H9 (cell line): ENCODE measurements around the gene SEMA3G. TPM values are rescaled to one million over a fixed set of nuclear protein-coding genes. Genes with fewer than 3 reads are reported as not detected.

Experiments
- DNase-seq: peaks from one replicate; pipeline ENCODE4 v3.0.0-alpha.2; 2017
- H2AFZ ChIP-seq: one replicate; pipeline ENCODE4 v1.6.1; 2013; ENCODE audit warnings: mild to moderate bottlenecking, low read length, control low read depth, moderate library complexity
- H2AK5ac ChIP-seq: 2 replicates; pipeline ENCODE4 v1.6.1; 2013; ENCODE audit warnings: low read length, control low read depth, mixed read lengths; ENCODE audit not compliant: insufficient read length
- H2BK120ac ChIP-seq: one replicate; pipeline ENCODE4 v1.6.1; 2013; ENCODE audit warnings: low read depth, mild to moderate bottlenecking, low read length, control low read depth, inconsistent platforms; ENCODE audit not compliant: poor library complexity, severe bottlenecking
- H2BK12ac ChIP-seq: 2 replicates; pipeline ENCODE4 v1.6.1; 2013; ENCODE audit warnings: low read length, control low read depth, mixed read lengths, low read depth; ENCODE audit not compliant: insufficient read length
- H2BK15ac ChIP-seq: 2 replicates; pipeline ENCODE4 v1.6.1; 2013; ENCODE audit warnings: low read depth, low read length, control low read depth
- H2BK20ac ChIP-seq: one replicate; pipeline ENCODE4 v1.6.1; 2013; ENCODE audit warnings: low read depth, mild to moderate bottlenecking, low read length, control low read depth, inconsistent platforms; ENCODE audit not compliant: poor library complexity, severe bottlenecking
- H2BK5ac ChIP-seq: 2 replicates; pipeline ENCODE4 v1.6.1; 2013; ENCODE audit warnings: low read length, control low read depth, mixed read lengths; ENCODE audit not compliant: insufficient read length
- H3K14ac ChIP-seq: 2 replicates; pipeline ENCODE4 v1.6.1; 2013; ENCODE audit warnings: low read length, control low read depth; ENCODE audit not compliant: insufficient read depth
- H3K18ac ChIP-seq: 2 replicates; pipeline ENCODE4 v1.6.1; 2013; ENCODE audit warnings: low read depth, mild to moderate bottlenecking, mixed read lengths, low read length, control low read depth; ENCODE audit not compliant: insufficient read length
- H3K23ac ChIP-seq: 2 replicates; pipeline ENCODE4 v1.6.1; 2013; ENCODE audit warnings: low read length, control low read depth, mixed read lengths, low read depth; ENCODE audit not compliant: insufficient read length
- H3K23me2 ChIP-seq: 2 replicates; pipeline ENCODE4 v1.6.1; 2013; ENCODE audit warnings: low read depth, mild to moderate bottlenecking, mixed read lengths, low read length, control low read depth; ENCODE audit not compliant: insufficient read length, poor library complexity, severe bottlenecking
- H3K27ac ChIP-seq: 2 replicates; pipeline ENCODE4 v1.5.1; 2013; ENCODE audit warnings: low read length, control low read depth, mixed read lengths, low read depth; ENCODE audit not compliant: insufficient read length
- H3K27me3 ChIP-seq: 2 replicates; pipeline ENCODE4 v1.6.1; 2013; ENCODE audit warnings: low read length, control low read depth, inconsistent platforms; ENCODE audit not compliant: insufficient read depth
- H3K4ac ChIP-seq: 2 replicates; pipeline ENCODE4 v1.6.1; 2013; ENCODE audit warnings: low read depth, mild to moderate bottlenecking, control low read depth, inconsistent platforms, low read length, moderate library complexity
- H3K4me1 ChIP-seq: 2 replicates; pipeline ENCODE4 v1.6.1; 2013; ENCODE audit warnings: low read length, control low read depth, inconsistent platforms; ENCODE audit not compliant: insufficient read depth
- H3K4me2 ChIP-seq: 2 replicates; pipeline ENCODE4 v1.6.1; 2013; ENCODE audit warnings: low read length, control low read depth, mixed read lengths; ENCODE audit not compliant: insufficient read length, insufficient read depth
- H3K56ac ChIP-seq: 2 replicates; pipeline ENCODE4 v1.6.1; 2013; ENCODE audit warnings: low read depth, mild to moderate bottlenecking, mixed read lengths, low read length, control low read depth; ENCODE audit not compliant: insufficient read length
- H3K79me1 ChIP-seq: 2 replicates; pipeline ENCODE4 v1.6.1; 2013; ENCODE audit warnings: low read depth, mild to moderate bottlenecking, moderate library complexity, low read length, control low read depth, inconsistent platforms; ENCODE audit not compliant: insufficient read depth, poor library complexity, severe bottlenecking
- H3K79me2 ChIP-seq: 2 replicates; pipeline ENCODE4 v1.6.1; 2013; ENCODE audit warnings: low read length, control low read depth, inconsistent platforms; ENCODE audit not compliant: insufficient read depth
- H3K9ac ChIP-seq: 2 replicates; pipeline ENCODE4 v1.6.1; 2013; ENCODE audit warnings: low read length, control low read depth, mixed read lengths; ENCODE audit not compliant: insufficient read length; ENCODE audit errors: extremely low read depth
- H3K9me3 ChIP-seq: one replicate; pipeline ENCODE4 v1.6.1; 2013; ENCODE audit warnings: low read depth, low read length, inconsistent platforms; ENCODE audit not compliant: control insufficient read depth
- H3T11ph ChIP-seq: one replicate; pipeline ENCODE4 v1.6.1; 2013; ENCODE audit warnings: mild to moderate bottlenecking, low read length, control low read depth, inconsistent platforms
- H4K20me1 ChIP-seq: one replicate; pipeline ENCODE4 v1.6.1; 2013; ENCODE audit not compliant: control insufficient read depth, insufficient read length, insufficient read depth
- H4K5ac ChIP-seq: 2 replicates; pipeline ENCODE4 v1.6.1; 2013; ENCODE audit warnings: low read depth, mild to moderate bottlenecking, mixed read lengths, low read length, control low read depth; ENCODE audit not compliant: insufficient read length
- H4K8ac ChIP-seq: replicated peaks from 2 replicates; pipeline ENCODE4 v1.6.1; 2013; ENCODE audit warnings: low read length, control low read depth, mixed read lengths, low read depth; ENCODE audit not compliant: insufficient read length
- H4K91ac ChIP-seq: 2 replicates; pipeline ENCODE4 v1.6.1; 2013; ENCODE audit warnings: low read depth, mild to moderate bottlenecking, moderate library complexity, mixed read lengths, low read length, control low read depth; ENCODE audit not compliant: insufficient read length
- H3K27ac Mint-ChIP-seq, 3 experiments: 2 replicates in 2 of 3; 3 replicates in 1 of 3; pipeline ENCODE4 v1.8.0; 2020 to 2021; ENCODE audit warnings: mixed read lengths in 3 of 3, mild to moderate bottlenecking in 1 of 3, moderate library complexity in 1 of 3
- H3K27me3 Mint-ChIP-seq: 2 replicates; pipeline ENCODE4 v1.8.0; 2021; ENCODE audit warnings: low read depth, mild to moderate bottlenecking, moderate library complexity, mixed read lengths
- H3K36me3 Mint-ChIP-seq, 3 experiments: 2 replicates in 2 of 3; 3 replicates in 1 of 3; pipeline ENCODE4 v1.8.0; 2020 to 2021; ENCODE audit warnings: low read depth in 3 of 3, mixed read lengths in 3 of 3; ENCODE audit not compliant: insufficient read depth in 1 of 3
- H3K4me1 Mint-ChIP-seq, 2 experiments: 2 replicates each; pipeline ENCODE4 v1.8.0; 2020; ENCODE audit warnings: mixed read lengths in 2 of 2
- H3K4me3 Mint-ChIP-seq, 2 experiments: 2 replicates in 1 of 2; 3 replicates in 1 of 2; pipeline ENCODE4 v1.8.0; 2020 to 2021; ENCODE audit warnings: mild to moderate bottlenecking in 2 of 2, mixed read lengths in 2 of 2, moderate library complexity in 1 of 2
- H3K9me3 Mint-ChIP-seq, 2 experiments: 2 replicates in 1 of 2; 3 replicates in 1 of 2; pipeline ENCODE4 v1.8.0; 2020; ENCODE audit warnings: mild to moderate bottlenecking in 2 of 2, mixed read lengths in 2 of 2, moderate library complexity in 1 of 2
- CTCF ChIP-seq: fragments of 200-600 bp; sonication (generic); conservative IDR thresholded peaks from 3 replicates; pipeline ENCODE4 v1.8.0; 2021; ENCODE audit warnings: antibody characterized with exemption, mild to moderate bottlenecking
- WGBS: extraction: QIAGEN DNeasy Blood & Tissue Kit; methylation state at CpG from one replicate; pipeline ENCODE4 v1.1.7; 2013; ENCODE audit warnings: missing lambda C conversion rate, low lambda C conversion rate, mixed read lengths; ENCODE audit not compliant: insufficient read length; ENCODE audit errors: extremely low coverage; 5-methylcytosine and 5-hydroxymethylcytosine counted together
- total RNA-seq: library from RNA; stranded (reverse); gene quantifications from 2 replicates; pipeline ENCODE4 v1.2.1, GENCODE V29; 2021

The SEMA3G gene
- total RNA-seq, 1 experiment from 2014 or later = 2.4 TPM

- no peak overlapping the region for H2BK5ac ChIP-seq
- H3K18ac ChIP-seq = no peak overlapping the region
- Mint-ChIP-seq H3K36me3 (peaks cover 0 to 5% (median 2%) of the 10 kb centered on the region in 3 experiments; a peak in 2 of 7 replicates), H3K27me3 (no peaks in the 10 kb centered on the region), H3K4me1 (peaks cover 10 to 11% of the 10 kb centered on the region in 2 experiments), H3K27ac (no peak overlapping the region), H3K9me3 (no peaks in the 10 kb centered on the region; a peak in 1 of 5 replicates), H3K4me3 (no peak overlapping the region)
- no peak overlapping the region for H3K23ac ChIP-seq
- H2BK15ac ChIP-seq = no peak overlapping the region
- no peak for DNase-seq
- no peaks in the 10 kb centered on the region for H3K4me1 ChIP-seq
- H2BK20ac ChIP-seq = no peak overlapping the region
- no peaks in the 10 kb centered on the region for H4K20me1 ChIP-seq
- no peak overlapping the region for H2BK120ac ChIP-seq
- H3K14ac ChIP-seq = no peak overlapping the region
- no peak for TF ChIP-seq CTCF
- H3K9me3 ChIP-seq = no peaks in the 10 kb centered on the region
- no peaks in the 10 kb centered on the region for H3K27me3 ChIP-seq
- H2AFZ ChIP-seq = no peak overlapping the region
- no peaks in the 10 kb centered on the region for H3K79me2 ChIP-seq
- no peak overlapping the region for H3T11ph ChIP-seq
- no peak overlapping the region for H3K9ac ChIP-seq
- no peak overlapping the region for H3K4ac ChIP-seq
- H3K56ac ChIP-seq = no peak overlapping the region
- H4K5ac ChIP-seq = no peak overlapping the region
- no CpG with 5 or more reads among the region's 3 CpGs for WGBS
- H4K8ac ChIP-seq = no peak overlapping the region
- no peak overlapping the region for H3K27ac ChIP-seq
- peaks cover 7% of the 10 kb centered on the region for H3K23me2 ChIP-seq
- no peak overlapping the region for H2AK5ac ChIP-seq
- H3K4me2 ChIP-seq = no peak overlapping the region
- no peaks in the 10 kb centered on the region for H3K79me1 ChIP-seq
- no peak overlapping the region for H4K91ac ChIP-seq
- no peak overlapping the region for H2BK12ac ChIP-seq
These were observed 29.1 kb downstream of the SEMA3G start for GRCh38 chr3:52415800-52416199.
